ENCODE results near the gene CALY. TPM values are rescaled to one million over a fixed set of nuclear protein-coding genes. Genes with fewer than 3 reads are reported as not detected.

Gene CALY
- total RNA-seq, 4 donors from 2014 or later: 1.6 to 3.6 (median 2.3) TPM

DNA sequence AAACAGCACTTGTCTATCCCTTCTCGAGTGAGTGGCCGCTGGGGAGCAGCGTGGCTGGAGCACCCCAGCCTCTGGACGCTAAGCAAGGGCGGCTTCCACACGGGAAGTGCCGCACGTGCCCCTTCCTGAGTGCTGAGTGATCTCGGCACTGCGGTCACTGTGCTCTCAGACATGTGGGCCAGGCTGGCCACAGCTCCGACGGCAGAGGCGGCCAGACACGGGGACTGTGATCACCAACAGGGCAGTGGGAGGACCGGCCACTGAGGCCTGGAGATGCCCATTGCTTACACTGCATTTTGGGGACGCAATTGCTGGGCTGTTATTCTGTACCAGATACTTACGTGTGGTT lies 29.4 kb upstream of the CALY start:
- no peak overlapping the region for H3K27ac ChIP-seq (replicated peaks in 1 of 4)
- no peaks in the 10 kb centered on the region for H3K27me3 ChIP-seq
- TF ChIP-seq POLR2AphosphoS5 (IDR thresholded peaks at IDR 0.05) (no peak), EP300 (IDR thresholded peaks at IDR 0.05) (no peak), POLR2A (IDR thresholded peaks at IDR 0.05; ENCODE audit: low read depth) (no peak)
- TF ChIP-seq, protein P1, sequence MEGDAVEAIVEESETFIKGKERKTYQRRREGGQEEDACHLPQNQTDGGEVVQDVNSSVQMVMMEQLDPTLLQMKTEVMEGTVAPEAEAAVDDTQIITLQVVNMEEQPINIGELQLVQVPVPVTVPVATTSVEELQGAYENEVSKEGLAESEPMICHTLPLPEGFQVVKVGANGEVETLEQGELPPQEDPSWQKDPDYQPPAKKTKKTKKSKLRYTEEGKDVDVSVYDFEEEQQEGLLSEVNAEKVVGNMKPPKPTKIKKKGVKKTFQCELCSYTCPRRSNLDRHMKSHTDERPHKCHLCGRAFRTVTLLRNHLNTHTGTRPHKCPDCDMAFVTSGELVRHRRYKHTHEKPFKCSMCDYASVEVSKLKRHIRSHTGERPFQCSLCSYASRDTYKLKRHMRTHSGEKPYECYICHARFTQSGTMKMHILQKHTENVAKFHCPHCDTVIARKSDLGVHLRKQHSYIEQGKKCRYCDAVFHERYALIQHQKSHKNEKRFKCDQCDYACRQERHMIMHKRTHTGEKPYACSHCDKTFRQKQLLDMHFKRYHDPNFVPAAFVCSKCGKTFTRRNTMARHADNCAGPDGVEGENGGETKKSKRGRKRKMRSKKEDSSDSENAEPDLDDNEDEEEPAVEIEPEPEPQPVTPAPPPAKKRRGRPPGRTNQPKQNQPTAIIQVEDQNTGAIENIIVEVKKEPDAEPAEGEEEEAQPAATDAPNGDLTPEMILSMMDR (IDR thresholded peaks at IDR 0.05): no peak
- 91% methylated on average over 12 of the region's 17 CpGs for WGBS
- H3K9me3 ChIP-seq: no peaks in the 10 kb centered on the region
- peaks cover 0 to 3% (median 0%) of the 10 kb centered on the region in 4 donors for H3K4me1 ChIP-seq
- DNase-seq (ENCODE audit: extremely low spot score): no peak
- H3K4me3 ChIP-seq: no peak overlapping the region
- intact Hi-C loops (cut with DNase I): no loop called here
- peaks cover 48 to 96% (median 85%) of the 10 kb centered on the region in 4 donors for H3K36me3 ChIP-seq

DNA sequence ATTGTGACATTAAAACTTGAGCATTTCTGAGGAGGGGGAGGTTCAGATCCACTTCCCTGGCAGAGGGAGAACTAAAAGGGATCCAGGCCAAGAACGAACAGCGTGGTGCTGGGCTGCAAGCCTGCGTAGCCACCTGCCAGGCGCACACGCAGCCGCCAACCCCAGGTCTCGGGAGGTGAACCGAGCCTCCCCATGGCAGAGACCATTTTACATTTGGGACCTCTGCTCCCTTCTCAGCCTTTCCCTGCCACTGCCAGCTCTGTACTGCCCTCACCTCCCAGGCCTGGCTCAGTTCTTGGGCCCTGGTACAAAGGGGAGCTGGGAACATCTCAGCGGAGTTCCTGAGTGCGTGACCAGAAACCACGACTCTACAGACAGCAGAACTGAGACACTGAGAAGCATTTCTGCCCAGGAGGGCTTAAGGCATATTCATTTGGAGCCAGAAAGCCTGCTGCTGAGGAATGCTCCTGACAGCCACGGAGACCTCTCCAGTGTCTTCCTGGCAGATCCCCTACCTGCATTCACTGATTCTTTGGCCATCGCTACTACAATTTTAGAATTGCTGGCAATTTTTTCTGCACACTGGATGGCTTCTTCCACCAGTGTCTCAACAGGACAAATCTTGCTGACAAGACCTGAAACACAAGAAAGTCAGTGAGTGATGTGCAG lies 28.9 kb upstream of the CALY start:
- TF ChIP-seq, protein P1 (IDR thresholded peaks at IDR 0.05): no peak
- TF ChIP-seq EP300 (IDR thresholded peaks at IDR 0.05): no peak
- no peak for TF ChIP-seq POLR2A (IDR thresholded peaks at IDR 0.05; ENCODE audit: low read depth)
- TF ChIP-seq POLR2AphosphoS5 (IDR thresholded peaks at IDR 0.05): no peak
- DNase-seq (ENCODE audit: extremely low spot score): no peak
- intact Hi-C loops (cut with DNase I): no loop called here
- H3K36me3 ChIP-seq: peaks cover 47 to 91% (median 83%) of the 10 kb centered on the region in 4 donors
- 86% methylated on average over 13 of the region's 13 CpGs for whole genome bisulfite sequencing
- H3K27me3 ChIP-seq: no peaks in the 10 kb centered on the region
- no peaks in the 10 kb centered on the region for H3K9me3 ChIP-seq
- H3K4me1 ChIP-seq: peaks cover 0 to 3% (median 0%) of the 10 kb centered on the region in 4 donors
- H3K4me3 ChIP-seq: no peak overlapping the region
- no peak overlapping the region for H3K27ac ChIP-seq (replicated peaks in 1 of 4)

DNA sequence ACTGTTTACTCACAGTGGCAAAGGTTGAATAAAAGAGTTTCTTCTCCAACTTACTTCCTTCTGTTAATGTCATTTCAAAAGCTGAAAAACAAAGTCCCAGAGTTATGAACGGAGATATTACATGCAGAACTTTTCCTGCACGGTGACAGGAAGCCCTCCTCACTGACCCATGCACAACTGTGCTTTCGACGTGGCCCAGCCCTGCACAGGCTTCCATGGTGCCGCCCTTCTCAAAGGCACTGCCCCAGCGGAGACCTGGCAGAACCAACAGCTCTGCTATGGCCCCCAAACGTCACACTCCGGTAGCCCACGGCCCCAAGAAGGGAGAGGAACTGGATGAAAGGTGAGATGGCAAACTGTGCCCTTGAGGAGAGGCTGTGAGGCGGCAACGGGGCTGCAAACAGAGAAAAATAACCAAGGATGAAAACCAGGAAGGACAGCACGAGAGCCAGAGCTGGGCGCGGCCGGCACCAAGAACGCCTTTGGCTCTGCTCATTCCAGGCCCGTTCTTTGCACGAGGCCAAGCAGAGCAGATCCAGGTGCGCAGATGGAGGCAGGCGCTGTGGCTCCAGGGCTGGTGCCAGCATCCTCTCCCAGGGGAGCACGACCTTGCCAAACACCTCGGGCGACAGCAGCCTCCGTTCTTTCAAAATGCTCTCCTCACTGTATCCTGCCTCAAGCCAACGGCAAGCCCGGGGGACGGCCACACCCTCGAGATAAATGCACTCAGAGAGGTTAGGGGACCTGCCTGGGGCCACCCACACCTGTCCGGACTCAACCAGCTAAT lies 28.1 kb upstream of the CALY start:
- DNase-seq (ENCODE audit: extremely low spot score): no peak
- Histone ChIP-seq H3K9me3 (no peaks in the 10 kb centered on the region), H3K36me3 (peaks cover 40 to 84% (median 75%) of the 10 kb centered on the region in 4 donors), H3K4me3 (no peak overlapping the region), H3K4me1 (peaks cover 0 to 3% (median 0%) of the 10 kb centered on the region in 4 donors), H3K27me3 (no peaks in the 10 kb centered on the region), H3K27ac (replicated peaks in 1 of 4) (no peak overlapping the region)
- 85% methylated on average over 29 of the region's 29 CpGs for WGBS
- TF ChIP-seq POLR2AphosphoS5 (IDR thresholded peaks at IDR 0.05) (no peak), EP300 (IDR thresholded peaks at IDR 0.05) (no peak)
- intact Hi-C loops (cut with DNase I): no loop called here

DNA sequence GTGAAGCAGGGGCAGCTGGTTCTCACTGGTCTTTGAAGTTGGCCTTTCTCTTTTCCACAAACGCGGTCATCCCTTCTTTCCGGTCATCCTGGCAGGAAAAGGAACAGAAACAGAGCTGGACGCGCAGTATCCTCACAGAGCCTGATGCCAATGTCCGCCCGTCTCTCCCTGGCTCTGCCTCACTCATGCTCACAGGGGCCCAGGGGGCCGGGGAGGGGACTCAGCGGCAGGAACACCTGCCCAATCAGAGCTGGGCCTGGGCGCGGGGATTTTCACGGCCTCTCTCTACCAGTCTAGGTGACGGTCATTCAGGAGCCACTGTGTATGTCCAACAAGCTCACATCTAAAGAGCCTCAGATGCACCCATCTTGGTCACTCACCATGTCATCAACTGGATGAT lies 26.1 kb upstream of the CALY start:
- H3K4me3 ChIP-seq: no peak overlapping the region
- no peaks in the 10 kb centered on the region for H3K9me3 ChIP-seq
- no peak for TF ChIP-seq EP300 (IDR thresholded peaks at IDR 0.05)
- no peak for TF ChIP-seq POLR2A (IDR thresholded peaks at IDR 0.05; ENCODE audit: low read depth)
- TF ChIP-seq POLR2AphosphoS5 (IDR thresholded peaks at IDR 0.05): no peak
- TF ChIP-seq, protein P1 (IDR thresholded peaks at IDR 0.05): no peak
- H3K27ac ChIP-seq (replicated peaks in 1 of 4): no peak overlapping the region
- H3K36me3 ChIP-seq: peaks cover 28 to 64% (median 56%) of the 10 kb centered on the region in 4 donors
- WGBS: 88% methylated on average over 10 of the region's 13 CpGs
- no peak for DNase-seq (ENCODE audit: extremely low spot score)
- peaks cover under 1 to 7% (median 2%) of the 10 kb centered on the region in 4 donors for H3K4me1 ChIP-seq
- peaks cover 0 to under 1% (median under 1%) of the 10 kb centered on the region in 4 donors for H3K27me3 ChIP-seq
- intact Hi-C loops (cut with DNase I): no loop called here

DNA sequence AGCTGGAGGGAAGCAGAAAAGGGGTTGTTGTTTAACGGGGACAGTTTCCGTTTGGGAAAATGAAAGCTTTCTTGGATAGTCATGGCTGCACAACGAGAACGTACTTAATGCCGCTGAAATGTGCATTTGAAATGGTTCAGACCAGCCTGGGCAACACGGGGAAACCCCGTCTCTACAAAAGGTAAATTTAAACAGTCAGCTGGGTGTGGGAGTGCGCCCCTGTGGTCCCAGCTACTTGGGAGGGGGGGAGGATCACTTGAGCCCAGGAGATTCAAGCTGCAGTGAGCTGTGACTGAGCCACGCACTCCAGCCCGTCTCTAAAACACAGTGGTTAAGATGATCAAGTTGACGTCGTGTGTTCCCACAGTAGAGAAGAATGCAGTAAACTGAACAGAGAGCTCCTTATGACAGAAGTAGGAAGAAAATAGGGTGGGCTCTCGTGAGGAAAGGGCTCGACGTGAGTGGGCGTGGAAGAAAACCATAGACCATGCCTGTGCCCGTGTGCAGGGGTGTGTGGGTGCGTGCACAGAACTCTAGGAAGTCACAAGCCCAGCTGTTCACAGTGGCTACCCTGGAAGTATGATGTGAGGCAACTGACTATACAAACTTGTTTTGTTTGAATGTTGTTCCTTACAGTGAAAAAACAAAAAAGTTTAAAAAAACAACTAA lies 25.2 kb upstream of the CALY start:
- Histone ChIP-seq H3K9me3 (no peaks in the 10 kb centered on the region), H3K27me3 (peaks cover 0 to 10% (median 4%) of the 10 kb centered on the region in 4 donors), H3K36me3 (peaks cover 26 to 56% (median 52%) of the 10 kb centered on the region in 4 donors), H3K27ac (replicated peaks in 1 of 4) (no peak overlapping the region), H3K4me1 (peaks cover 10 to 16% (median 10%) of the 10 kb centered on the region in 4 donors), H3K4me3 (no peak overlapping the region)
- intact Hi-C loops (cut with DNase I): no loop called here
- WGBS: 80% methylated on average over 18 of the region's 18 CpGs
- TF ChIP-seq EP300 (IDR thresholded peaks at IDR 0.05): no peak
- no peak for TF ChIP-seq POLR2AphosphoS5 (IDR thresholded peaks at IDR 0.05)
- no peak for DNase-seq (ENCODE audit: extremely low spot score)

Measured in esophagus muscularis mucosa (tissue), 4 donors.